Upper lobe of right lung (tissue), 1 donor: Measurements from ENCODE around the gene SELE. TPM values are rescaled to one million over a fixed set of nuclear protein-coding genes. Genes with fewer than 3 reads are reported as not detected.

Experiments used
- ATAC-seq: fragments of 200-7000 bp; cut with Tn5 transposase; one replicate; pipeline ENCODE4 v1.9.1; 2020; ENCODE audit warnings: mild to moderate bottlenecking, moderate library complexity
- DNase-seq: peaks from one replicate; pipeline ENCODE4 v3.0.0-alpha.2; 2020
- H3K27ac ChIP-seq: fragments of 200-600 bp; one replicate; pipeline ENCODE4 v1.8.0; 2022
- H3K27me3 ChIP-seq: fragments of 200-600 bp; one replicate; pipeline ENCODE4 v1.8.0; 2022; ENCODE audit warnings: mild to moderate bottlenecking
- H3K36me3 ChIP-seq: fragments of 200-600 bp; one replicate; pipeline ENCODE4 v1.8.0; 2022
- H3K4me1 ChIP-seq: fragments of 200-600 bp; one replicate; pipeline ENCODE4 v1.8.0; 2022
- H3K4me3 ChIP-seq: fragments of 200-600 bp; one replicate; pipeline ENCODE4 v1.8.0; 2022; ENCODE audit warnings: mild to moderate bottlenecking
- H3K9me3 ChIP-seq: fragments of 200-600 bp; one replicate; pipeline ENCODE4 v1.8.0; 2022
- intact Hi-C: fragments of 100-400 bp; cut with DNase I; formaldehyde crosslinking; loops from one replicate; pipeline ENCODE4 v1.11.0; 2022
- total RNA-seq: library from RNA; stranded (reverse); fragmentation: NEBNext Ultra II Directional; extraction: Animal tissue kit (Norgen Biotek cat#: 25700); gene quantifications from one replicate; pipeline ENCODE4 v1.2.1, GENCODE V29; 2021
- TF ChIP-seq, protein P1 (sequence below): fragments of 200-600 bp; IDR thresholded peaks from one replicate; pipeline ENCODE4 v1.8.0; 2022; ENCODE audit warnings: antibody characterized with exemption
- donor health status: DM: no; HTN: yes; CAD: no; lungs with severe emphysema.

Gene SELE
- total RNA-seq, 1 donor from 2014 or later = 1.5 TPM

DNA sequence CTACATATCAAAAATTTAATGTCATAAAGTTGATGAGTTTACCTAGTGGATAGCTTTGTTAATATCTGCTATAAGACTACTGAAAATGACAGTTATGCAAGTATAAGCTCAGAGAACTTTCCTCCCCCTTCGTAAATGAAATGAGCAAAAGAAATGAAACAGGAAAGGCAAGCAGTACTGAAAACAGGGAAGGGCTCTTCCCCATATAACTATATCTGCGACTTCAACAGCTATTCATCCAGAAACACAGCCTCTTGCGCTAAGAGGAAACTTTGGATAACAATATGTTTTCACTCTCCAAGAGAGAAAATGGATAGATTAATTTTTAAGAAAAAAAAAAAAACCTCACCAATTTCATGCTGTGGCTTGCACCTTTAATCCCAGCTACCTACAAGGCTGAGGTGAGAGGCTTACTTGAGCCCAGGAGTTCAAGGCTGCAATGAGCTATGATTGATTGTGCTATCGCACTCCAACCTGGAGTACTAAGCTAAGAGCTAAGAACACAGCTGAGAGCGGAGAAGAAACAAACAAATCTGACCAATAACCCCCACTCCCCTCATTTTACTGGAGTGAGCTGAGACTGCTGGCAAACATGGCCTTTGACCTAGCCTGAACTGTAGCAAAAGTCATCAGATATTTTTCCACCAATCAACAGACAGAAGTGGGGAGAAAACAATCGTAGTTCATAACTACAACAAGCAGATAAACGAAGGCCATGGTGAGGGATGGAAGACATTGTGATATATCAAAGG lies 31.9 kb upstream of the SELE start:
- intact Hi-C loops = no loop called here
- H3K27ac ChIP-seq = no peak overlapping the region
- H3K9me3 ChIP-seq = no peaks in the 10 kb centered on the region
- TF ChIP-seq, protein P1, sequence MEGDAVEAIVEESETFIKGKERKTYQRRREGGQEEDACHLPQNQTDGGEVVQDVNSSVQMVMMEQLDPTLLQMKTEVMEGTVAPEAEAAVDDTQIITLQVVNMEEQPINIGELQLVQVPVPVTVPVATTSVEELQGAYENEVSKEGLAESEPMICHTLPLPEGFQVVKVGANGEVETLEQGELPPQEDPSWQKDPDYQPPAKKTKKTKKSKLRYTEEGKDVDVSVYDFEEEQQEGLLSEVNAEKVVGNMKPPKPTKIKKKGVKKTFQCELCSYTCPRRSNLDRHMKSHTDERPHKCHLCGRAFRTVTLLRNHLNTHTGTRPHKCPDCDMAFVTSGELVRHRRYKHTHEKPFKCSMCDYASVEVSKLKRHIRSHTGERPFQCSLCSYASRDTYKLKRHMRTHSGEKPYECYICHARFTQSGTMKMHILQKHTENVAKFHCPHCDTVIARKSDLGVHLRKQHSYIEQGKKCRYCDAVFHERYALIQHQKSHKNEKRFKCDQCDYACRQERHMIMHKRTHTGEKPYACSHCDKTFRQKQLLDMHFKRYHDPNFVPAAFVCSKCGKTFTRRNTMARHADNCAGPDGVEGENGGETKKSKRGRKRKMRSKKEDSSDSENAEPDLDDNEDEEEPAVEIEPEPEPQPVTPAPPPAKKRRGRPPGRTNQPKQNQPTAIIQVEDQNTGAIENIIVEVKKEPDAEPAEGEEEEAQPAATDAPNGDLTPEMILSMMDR = no peak
- H3K4me3 ChIP-seq = no peak overlapping the region
- DNase-seq (no peak), ATAC-seq (no peak)
- H3K27me3 ChIP-seq = no peaks in the 10 kb centered on the region
- H3K36me3 ChIP-seq = no peaks in the 10 kb centered on the region
- H3K4me1 ChIP-seq = no peaks in the 10 kb centered on the region

GRCh38 chr1:169764919-169765318 lies 31.0 kb upstream of the SELE start:
- no peaks in the 10 kb centered on the region for H3K9me3 ChIP-seq
- DNase-seq (no peak), ATAC-seq (no peak)
- no peak overlapping the region for H3K4me3 ChIP-seq
- H3K27me3 ChIP-seq = no peaks in the 10 kb centered on the region
- H3K27ac ChIP-seq = no peak overlapping the region
- H3K4me1 ChIP-seq = no peaks in the 10 kb centered on the region
- intact Hi-C loops = no loop called here
- H3K36me3 ChIP-seq = no peaks in the 10 kb centered on the region
- TF ChIP-seq, protein P1 = no peak

GRCh38 chr1:169762699-169763098 lies 28.8 kb upstream of the SELE start:
- Histone ChIP-seq H3K36me3 (no peaks in the 10 kb centered on the region), H3K9me3 (no peaks in the 10 kb centered on the region), H3K4me3 (no peak overlapping the region), H3K27me3 (no peaks in the 10 kb centered on the region), H3K4me1 (no peaks in the 10 kb centered on the region), H3K27ac (no peak overlapping the region)
- TF ChIP-seq, protein P1 = no peak
- intact Hi-C loops = no loop called here
- ATAC-seq = no peak
- DNase-seq = no peak

- H3K9me3 ChIP-seq = no peaks in the 10 kb centered on the region
- DNase-seq (no peak), ATAC-seq (no peak)
- no peaks in the 10 kb centered on the region for H3K4me1 ChIP-seq
- intact Hi-C loops = no loop called here
- no peak overlapping the region for H3K27ac ChIP-seq
- no peaks in the 10 kb centered on the region for H3K36me3 ChIP-seq
- TF ChIP-seq, protein P1 = no peak
- H3K27me3 ChIP-seq = no peaks in the 10 kb centered on the region
- H3K4me3 ChIP-seq = no peak overlapping the region
These were observed 25.2 kb upstream of the SELE start for GRCh38 chr1:169759038-169759437.

GRCh38 chr1:169753549-169753948 lies 19.7 kb upstream of the SELE start:
- H3K27ac ChIP-seq = no peak overlapping the region
- intact Hi-C loops = no loop called here
- TF ChIP-seq, protein P1 = no peak
- H3K9me3 ChIP-seq = no peaks in the 10 kb centered on the region
- no peaks in the 10 kb centered on the region for H3K4me1 ChIP-seq
- DNase-seq (no peak), ATAC-seq (no peak)
- H3K27me3 ChIP-seq = no peaks in the 10 kb centered on the region
- no peaks in the 10 kb centered on the region for H3K36me3 ChIP-seq
- H3K4me3 ChIP-seq = no peak overlapping the region
